C4-2B (cell line): ENCODE measurements around the gene C11orf86.

Experiments
- CTCF ChIP-seq: fragments of 450-650 bp; conservative IDR thresholded peaks from 2 replicates; pipeline ENCODE4 v1.5.1; 2017; ENCODE audit warnings: mild to moderate bottlenecking
- ZFX ChIP-seq: fragments of 450-650 bp; IDR thresholded peaks from 2 replicates; pipeline ENCODE4 v1.6.1; 2017

- TF ChIP-seq CTCF = no peak
- no peak for TF ChIP-seq ZFX
These were observed 49.9 kb downstream of the C11orf86 start for GRCh38 chr11:67024966-67025365.
